WTC11 (cell line): ENCODE results near the gene EGF. TPM values are rescaled to one million over a fixed set of nuclear protein-coding genes. Genes with fewer than 3 reads are reported as not detected.

Experiments
- ATAC-seq: fragments of 200-7000 bp; cut with Tn5 transposase; 2 replicates; pipeline ENCODE4 v1.10.0; 2021; ENCODE audit warnings: mild to moderate bottlenecking, moderate library complexity
- CTCF ChIA-PET: fragments of 300-600 bp; sonication (Branson Sonifier 250); formaldehyde crosslinking; loops from one replicate; lab custom pipeline; 2021; ENCODE audit warnings: antibody characterized with exemption; lab: Charles Lee
- POLR2A ChIA-PET: fragments of 350-600 bp; sonication (Branson Sonifier 250); formaldehyde crosslinking; loops from one replicate; lab custom pipeline; 2021; ENCODE audit warnings: antibody characterized with exemption; lab: Charles Lee
- DNase-seq: peaks from one replicate; pipeline ENCODE4 v3.0.0; 2021; ENCODE audit warnings: low spot score
- H3K27ac Mint-ChIP-seq: 2 replicates; pipeline ENCODE4 v1.8.0; 2021; ENCODE audit warnings: mixed read lengths
- H3K27me3 Mint-ChIP-seq: 2 replicates; pipeline ENCODE4 v1.8.0; 2021; ENCODE audit warnings: low read depth, mild to moderate bottlenecking, moderate library complexity, mixed read lengths
- H3K36me3 Mint-ChIP-seq: 2 replicates; pipeline ENCODE4 v1.8.0; 2021; ENCODE audit warnings: mixed read lengths
- H3K4me1 Mint-ChIP-seq: 2 replicates; pipeline ENCODE4 v1.8.0; 2022; ENCODE audit warnings: mixed read lengths
- H3K4me3 Mint-ChIP-seq: 2 replicates; pipeline ENCODE4 v1.8.0; 2021; ENCODE audit warnings: mild to moderate bottlenecking, moderate library complexity, mixed read lengths
- H3K9me3 Mint-ChIP-seq: 2 replicates; pipeline ENCODE4 v1.8.0; 2021; ENCODE audit warnings: mixed read lengths
- AFF4 ChIP-seq: sonication (generic); formaldehyde crosslinking; IDR thresholded peaks from 2 replicates; pipeline ENCODE4 v1.8.1; 2023; ENCODE audit warnings: mild to moderate bottlenecking, missing genetic modification reagents, borderline replicate concordance
- AR ChIP-seq: fragments of 250-450 bp; sonication (Bioruptor Pico); IDR thresholded peaks from 2 replicates; pipeline ENCODE4 v1.9.0; 2021; ENCODE audit warnings: mild to moderate bottlenecking
- ATF6 ChIP-seq: sonication (generic); formaldehyde crosslinking; IDR thresholded peaks from 2 replicates; pipeline ENCODE4 v1.8.1; 2023; ENCODE audit warnings: mild to moderate bottlenecking, missing genetic modification reagents
- CREM ChIP-seq: sonication (generic); formaldehyde crosslinking; IDR thresholded peaks from 2 replicates; pipeline ENCODE4 v1.8.1; 2022; ENCODE audit warnings: mild to moderate bottlenecking, missing genetic modification reagents, moderate library complexity
- E2F1 ChIP-seq: sonication (generic); formaldehyde crosslinking; IDR thresholded peaks from 2 replicates; pipeline ENCODE4 v1.8.0; 2022; ENCODE audit warnings: mild to moderate bottlenecking, missing genetic modification reagents
- ERG ChIP-seq: fragments of 250-450 bp; sonication (Bioruptor Pico); IDR thresholded peaks from 2 replicates; pipeline ENCODE4 v1.8.0; 2021; ENCODE audit warnings: mild to moderate bottlenecking
- FOXP1 ChIP-seq: sonication (generic); formaldehyde crosslinking; IDR thresholded peaks from 2 replicates; pipeline ENCODE4 v1.8.0; 2022; ENCODE audit warnings: missing genetic modification reagents, mild to moderate bottlenecking, moderate library complexity, borderline replicate concordance
- GTF2I ChIP-seq: fragments of 250-450 bp; sonication (Bioruptor Pico); conservative IDR thresholded peaks from 2 replicates; pipeline ENCODE4 v1.4.0; 2021; ENCODE audit warnings: mild to moderate bottlenecking
- HMGA2 ChIP-seq: fragments of 250-450 bp; sonication (Bioruptor Pico); IDR thresholded peaks from 2 replicates; pipeline ENCODE4 v1.4.0; 2021; ENCODE audit warnings: mild to moderate bottlenecking, moderate library complexity
- NFE2L1 ChIP-seq: sonication (generic); formaldehyde crosslinking; IDR thresholded peaks from 2 replicates; pipeline ENCODE4 v1.8.1; 2023; ENCODE audit warnings: missing genetic modification reagents
- NFYB ChIP-seq: sonication (generic); formaldehyde crosslinking; conservative IDR thresholded peaks from 2 replicates; pipeline ENCODE4 v1.8.0; 2022; ENCODE audit warnings: low read depth, missing genetic modification reagents
- OVOL2 ChIP-seq: fragments of 250-450 bp; sonication (Bioruptor Pico); IDR thresholded peaks from 2 replicates; pipeline ENCODE4 v1.9.0; 2021; ENCODE audit warnings: mild to moderate bottlenecking, borderline replicate concordance
- RELA ChIP-seq: sonication (generic); formaldehyde crosslinking; IDR thresholded peaks from 2 replicates; pipeline ENCODE4 v1.8.1; 2022; ENCODE audit warnings: missing genetic modification reagents, mild to moderate bottlenecking, borderline replicate concordance
- SMAD4 ChIP-seq: sonication (generic); formaldehyde crosslinking; IDR thresholded peaks from 2 replicates; pipeline ENCODE4 v1.8.0; 2022; ENCODE audit warnings: mild to moderate bottlenecking, missing genetic modification reagents
- TEAD4 ChIP-seq: sonication (generic); formaldehyde crosslinking; IDR thresholded peaks from 2 replicates; pipeline ENCODE4 v1.8.0; 2022; ENCODE audit warnings: mild to moderate bottlenecking, missing genetic modification reagents
- ZBTB21 ChIP-seq: sonication (generic); formaldehyde crosslinking; IDR thresholded peaks from 2 replicates; pipeline ENCODE4 v1.8.1; 2023; ENCODE audit warnings: mild to moderate bottlenecking, missing genetic modification reagents, borderline replicate concordance
- ZNF121 ChIP-seq: sonication (generic); formaldehyde crosslinking; IDR thresholded peaks from 2 replicates; pipeline ENCODE4 v1.8.0; 2023; ENCODE audit warnings: missing genetic modification reagents
- ZNF263 ChIP-seq: sonication (generic); formaldehyde crosslinking; IDR thresholded peaks from 2 replicates; pipeline ENCODE4 v1.8.1; 2022; ENCODE audit warnings: low read depth, mild to moderate bottlenecking, moderate library complexity, missing genetic modification reagents
- total RNA-seq: library from RNA; stranded (reverse); gene quantifications from 3 replicates; pipeline ENCODE4 v1.2.3, GENCODE V29; 2021

The EGF gene
- total RNA-seq, 1 experiment from 2014 or later, result 2.5 TPM

GRCh38 chr4:109872065-109872464, 40.6 kb upstream of the EGF start (continued):
- no peak for TF ChIP-seq AFF4 (CRISPR knock-in tag)
- TF ChIP-seq E2F1, result no peak
- no peak for TF ChIP-seq ERG (CRISPR knock-in tag)
- TF ChIP-seq RELA (CRISPR knock-in tag), result no peak
- TF ChIP-seq GTF2I (CRISPR knock-in tag), result no peak

- H3K27me3 Mint-ChIP-seq, result no peaks in the 10 kb centered on the region
- peaks cover 13% of the 10 kb centered on the region for H3K9me3 Mint-ChIP-seq
- TF ChIP-seq ZNF263, result no peak
- no peak for TF ChIP-seq ZNF121 (CRISPR knock-in tag)
- no peak for TF ChIP-seq CREM (CRISPR knock-in tag)
- TF ChIP-seq NFYB, result no peak
- no peak for TF ChIP-seq AR (CRISPR knock-in tag)
- no peak for TF ChIP-seq NFE2L1 (CRISPR knock-in tag)
- no peak for TF ChIP-seq OVOL2 (CRISPR knock-in tag)
- no peak for TF ChIP-seq TEAD4
- no peak for TF ChIP-seq ATF6 (CRISPR knock-in tag)
- TF ChIP-seq HMGA2, result no peak
- no peak for TF ChIP-seq ZBTB21 (CRISPR knock-in tag)
- TF ChIP-seq SMAD4 (CRISPR knock-in tag), result no peak
- TF ChIP-seq FOXP1 (CRISPR knock-in tag), result no peak
- TF ChIP-seq, all 79 proteins: peak for 0
- Mint-ChIP-seq H3K4me3 (no peak overlapping the region), H3K36me3 (no peaks in the 10 kb centered on the region; the same call in 1 of the 2 replicates), H3K27ac (no peak overlapping the region), H3K4me1 (no peaks in the 10 kb centered on the region)
- CTCF ChIA-PET, result no interaction called here
- ATAC-seq, result no peak
- no peak for DNase-seq
- POLR2A ChIA-PET, result no interaction called here
Observed at GRCh38 chr4:109872950-109873656, 39.6 kb upstream of the EGF start.
